GM18526 (cell line): ENCODE measurements around the gene SLC51A.

Experiments used
- POLR2A ChIP-seq: IDR thresholded peaks from 3 replicates; pipeline ENCODE4 v1.6.1; 2011; ENCODE audit not compliant: insufficient read length; ENCODE audit errors: extremely low read depth

Gene SLC51A

DNA sequence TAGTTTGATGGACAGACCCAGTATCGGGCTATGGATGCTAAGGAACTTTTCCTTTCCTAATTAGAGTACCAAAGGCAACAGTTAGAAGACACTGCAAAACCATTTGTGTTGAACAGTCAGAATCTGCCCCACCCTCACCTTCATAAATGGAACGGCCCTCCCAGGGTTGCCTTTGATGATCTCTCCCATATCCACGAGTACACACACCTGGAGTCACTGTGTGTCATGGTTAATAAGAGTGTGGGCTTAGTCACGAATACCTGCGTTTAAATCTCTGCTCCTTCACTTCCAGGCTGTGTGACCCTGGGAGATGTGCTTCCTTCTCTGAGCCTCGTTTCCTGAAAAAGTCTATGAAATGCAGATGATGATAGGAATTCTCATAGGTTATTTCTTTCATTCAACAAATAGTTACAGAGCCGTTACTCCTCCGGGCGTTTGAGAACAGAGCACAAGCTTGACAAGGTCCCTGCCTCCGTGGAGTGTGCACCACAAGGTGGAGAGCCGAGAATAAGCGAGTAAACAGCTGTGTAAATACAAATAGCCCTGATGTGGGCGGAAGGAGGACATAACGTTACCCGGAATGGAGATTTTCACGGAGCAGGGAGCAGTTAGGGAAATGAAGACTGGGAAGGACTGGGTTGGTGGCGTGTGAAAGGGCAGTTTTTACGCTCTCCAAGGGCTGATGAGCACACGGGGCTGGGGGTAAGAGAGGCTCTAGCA is 6.7 kb downstream of the SLC51A start:
- no peak for TF ChIP-seq POLR2A

DNA sequence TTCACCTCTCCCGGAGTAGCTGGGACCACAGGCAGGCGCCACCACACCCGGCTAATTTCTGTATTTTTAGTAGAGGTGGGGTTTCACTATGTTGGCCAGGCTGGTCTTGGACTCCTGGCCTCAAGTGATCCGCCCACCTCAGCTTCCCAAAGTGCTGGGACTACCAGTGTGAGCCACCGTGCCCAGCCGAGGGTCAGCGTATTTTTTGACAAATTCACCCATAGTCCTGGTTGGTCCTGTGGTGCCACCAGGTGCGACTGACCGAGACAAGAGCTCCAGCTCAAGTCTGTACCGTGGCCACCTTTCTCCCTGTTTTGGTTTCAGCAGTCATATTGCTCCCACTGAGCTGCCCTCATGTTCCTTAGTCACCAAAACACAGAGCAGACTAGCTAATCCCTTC is 8.8 kb downstream of the SLC51A start:
- no peak for TF ChIP-seq POLR2A

DNA sequence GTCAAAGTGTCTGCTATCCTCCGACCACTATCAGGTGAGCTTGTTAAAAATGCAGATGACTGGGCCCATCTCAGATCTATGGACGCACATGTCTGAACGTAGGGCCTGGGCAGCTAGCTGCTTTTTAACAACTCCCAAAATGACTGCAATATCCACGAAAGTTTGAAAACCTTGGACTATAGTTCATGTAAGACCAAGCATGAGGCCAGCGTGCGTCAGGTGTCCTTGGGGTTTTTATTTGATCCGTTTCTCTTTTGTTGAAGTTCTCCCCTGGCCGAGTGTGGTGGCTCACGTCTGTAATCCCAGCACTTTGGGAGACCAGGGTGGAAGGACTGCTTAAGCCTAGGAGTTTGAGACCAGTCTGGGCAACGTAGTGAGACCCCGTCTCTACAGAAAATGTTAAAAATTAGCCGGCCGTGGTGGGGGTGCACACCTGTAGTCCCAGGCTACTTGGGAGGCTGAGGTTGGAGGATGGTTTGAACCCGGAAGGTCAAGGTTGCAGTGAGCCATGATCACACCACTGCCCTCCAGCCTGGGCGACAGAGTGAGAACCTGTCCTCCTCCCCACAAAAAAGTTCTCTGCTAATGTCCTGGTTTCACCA is 9.5 kb downstream of the SLC51A start:
- no peak for TF ChIP-seq POLR2A

DNA sequence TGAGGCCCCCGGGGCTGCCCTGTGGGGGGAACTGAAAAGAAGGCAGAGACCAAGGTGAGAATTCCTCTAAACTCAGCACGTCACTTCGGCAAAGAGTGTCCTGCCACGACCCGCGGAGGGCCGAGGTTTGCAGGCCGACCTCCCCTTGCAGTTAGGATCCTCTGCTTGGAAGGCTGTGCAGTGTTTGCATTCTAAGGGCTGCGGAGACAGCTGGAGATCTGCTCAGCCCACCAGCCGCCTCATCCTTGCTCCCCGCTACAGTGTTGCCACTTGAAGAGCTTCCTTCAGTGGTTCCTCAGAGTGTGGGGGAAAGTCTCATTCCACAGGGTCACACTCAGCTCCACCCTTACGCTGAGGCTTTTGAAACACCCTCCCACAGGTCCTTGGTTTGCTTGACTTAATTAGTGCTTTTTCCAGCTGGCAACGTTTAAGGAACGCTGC is 10.8 kb downstream of the SLC51A start:
- no peak for TF ChIP-seq POLR2A

DNA sequence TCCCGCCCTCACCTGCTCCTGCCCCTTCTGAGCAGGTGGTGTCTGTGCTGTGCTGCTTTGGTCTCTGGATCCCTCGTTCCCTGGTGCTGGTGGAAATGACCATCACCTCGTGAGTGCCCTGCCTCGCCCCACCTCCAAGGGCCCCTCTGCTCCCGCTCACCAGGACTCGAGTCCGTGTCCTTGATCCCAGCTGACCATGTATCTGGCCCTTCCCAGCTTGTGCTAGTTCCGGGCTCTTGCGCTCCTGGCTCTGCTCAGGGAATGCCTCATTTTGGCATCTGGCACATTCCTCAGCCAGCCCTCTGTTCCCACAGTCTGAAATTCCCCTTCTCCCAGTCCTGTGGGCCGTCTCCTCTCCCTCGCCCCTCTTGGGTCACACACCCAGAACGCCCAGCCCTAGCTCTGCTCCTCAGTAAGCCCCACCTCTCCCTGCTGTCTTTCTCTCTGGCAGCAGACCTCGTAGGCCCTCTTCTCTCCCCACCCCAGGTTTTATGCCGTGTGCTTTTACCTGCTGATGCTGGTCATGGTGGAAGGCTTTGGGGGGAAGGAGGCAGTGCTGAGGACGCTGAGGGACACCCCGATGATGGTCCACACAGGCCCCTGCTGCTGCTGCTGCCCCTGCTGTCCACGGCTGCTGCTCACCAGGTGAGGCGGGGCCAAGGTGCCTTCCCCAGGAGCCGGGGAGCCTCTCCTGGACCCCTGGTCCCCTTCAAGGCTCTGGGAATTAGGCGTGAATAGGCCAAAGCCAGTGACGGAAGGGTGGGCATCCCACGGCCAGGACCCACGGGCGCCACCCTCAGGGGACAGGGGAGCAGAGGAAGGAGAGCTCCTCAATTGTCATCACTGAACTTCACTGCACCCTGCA is 11.5 kb downstream of the SLC51A start:
- TF ChIP-seq POLR2A = no peak

DNA sequence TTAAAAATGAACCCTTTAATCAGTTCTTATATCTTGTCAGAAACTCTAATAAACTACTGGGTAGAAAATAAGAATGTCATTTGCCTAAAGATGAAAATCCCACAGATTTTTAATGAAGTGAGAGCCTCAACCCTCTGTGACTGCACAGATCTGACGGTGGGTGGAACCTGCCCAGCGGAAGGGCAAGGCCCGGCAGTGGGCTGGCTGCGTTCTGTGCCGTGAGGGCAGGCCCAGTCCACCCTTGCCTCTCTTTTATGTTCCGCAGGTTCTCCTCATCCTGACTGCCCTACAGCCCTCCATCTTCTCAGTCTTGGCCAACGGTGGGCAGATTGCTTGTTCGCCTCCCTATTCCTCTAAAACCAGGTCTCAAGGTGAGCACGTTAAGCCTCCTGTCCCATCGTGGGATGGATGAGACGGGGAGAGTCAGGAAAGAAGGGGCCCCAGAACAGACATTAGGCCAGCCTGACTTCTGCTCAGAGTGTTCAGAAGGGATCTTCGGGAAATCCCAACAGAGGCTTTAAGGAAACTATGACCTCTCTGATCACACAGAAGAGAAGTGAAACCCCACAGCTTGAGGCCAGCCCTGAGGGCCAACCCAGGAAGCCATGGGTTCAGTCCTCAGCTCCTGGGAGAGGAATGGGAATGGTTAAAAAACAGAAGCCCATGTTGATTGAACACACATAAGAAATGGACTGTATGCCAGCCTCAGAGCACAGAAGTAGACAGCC is 16.0 kb downstream of the SLC51A start:
- no peak for TF ChIP-seq POLR2A

DNA sequence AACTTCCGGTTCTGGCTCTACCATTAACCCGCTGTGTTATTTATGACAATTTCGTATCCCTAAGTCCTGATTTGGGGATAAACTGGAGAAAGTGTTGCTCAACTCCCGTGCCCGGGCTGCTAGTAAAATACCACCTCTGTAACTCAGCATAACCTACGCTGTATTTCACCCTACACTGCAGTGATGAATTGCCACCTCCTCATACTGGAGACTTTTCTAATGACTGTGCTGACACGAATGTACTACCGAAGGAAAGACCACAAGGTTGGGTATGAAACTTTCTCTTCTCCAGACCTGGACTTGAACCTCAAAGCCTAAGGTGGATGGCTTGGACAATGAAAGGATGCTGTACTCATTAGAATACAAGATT is 16.5 kb downstream of the SLC51A start:
- no peak for TF ChIP-seq POLR2A

DNA sequence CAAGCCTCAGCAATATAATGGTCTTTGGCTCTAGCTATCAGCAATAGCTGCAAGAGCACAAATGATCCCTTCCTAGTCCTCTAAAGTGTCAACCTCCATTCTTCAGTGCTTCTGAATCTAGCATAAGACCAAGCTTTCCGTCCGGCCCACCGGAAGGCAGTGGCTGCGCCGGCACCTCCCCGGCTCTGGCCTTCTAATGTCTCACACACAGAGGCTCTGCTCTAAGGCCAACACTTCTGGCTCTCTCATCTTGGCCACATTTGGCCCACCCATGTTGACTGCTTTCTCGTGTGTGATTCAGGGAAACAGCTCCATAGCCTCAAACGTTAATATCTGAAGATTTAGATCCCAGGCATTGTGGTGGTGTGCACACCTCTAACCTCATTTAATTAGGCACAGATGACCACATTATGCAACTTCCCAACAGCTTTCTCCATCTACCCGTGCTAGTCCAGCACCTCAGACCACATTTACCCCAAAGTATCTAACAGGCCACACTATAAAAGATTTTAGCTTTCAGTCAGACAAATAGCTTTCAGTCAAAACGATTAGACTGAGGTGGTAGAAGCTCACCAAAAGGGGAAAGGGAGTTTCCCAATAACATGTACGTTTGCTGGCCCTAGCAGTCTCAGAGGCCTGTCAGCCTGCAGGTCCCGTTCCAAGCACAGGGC is 19.3 kb downstream of the SLC51A start:
- TF ChIP-seq POLR2A = no peak

DNA sequence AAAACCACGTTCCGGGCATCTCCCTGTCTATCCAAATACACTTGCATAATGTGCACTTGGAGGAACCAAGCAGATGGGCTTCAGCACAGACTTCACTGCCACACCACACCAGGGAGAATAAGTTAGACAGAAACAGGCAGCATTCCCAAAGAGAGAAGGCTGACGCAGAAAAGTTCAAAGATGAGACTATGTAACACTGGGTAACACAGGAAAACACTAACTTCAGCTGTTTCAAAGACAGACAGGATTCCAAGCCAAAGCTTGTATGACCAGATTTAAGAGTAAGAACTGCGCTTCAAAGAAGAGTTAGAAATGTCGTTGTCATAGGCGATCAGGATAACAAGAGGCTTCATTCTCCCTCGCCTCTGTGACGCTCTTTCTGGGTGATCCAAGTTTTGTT is 19.9 kb downstream of the SLC51A start:
- TF ChIP-seq POLR2A = no peak

DNA sequence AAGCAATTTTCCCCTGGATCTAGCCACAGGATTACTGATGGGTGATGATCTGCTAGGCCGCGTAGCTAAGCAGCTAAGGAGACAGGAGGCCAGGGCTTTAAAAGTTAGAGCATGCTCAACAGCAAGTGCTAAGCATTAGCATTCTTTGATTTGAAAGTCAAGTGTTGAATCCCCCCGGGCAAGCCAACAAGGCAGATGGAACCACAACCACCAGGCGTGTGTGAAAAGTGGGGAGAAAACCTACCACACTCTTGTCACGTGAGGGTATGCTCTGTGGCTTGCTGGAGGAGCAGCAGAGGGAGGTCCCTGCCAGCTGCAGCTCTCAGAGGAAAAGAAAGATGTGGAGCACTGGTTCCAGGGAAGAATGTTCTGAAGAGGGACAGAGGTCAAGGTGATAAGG is 20.9 kb downstream of the SLC51A start:
- TF ChIP-seq POLR2A = no peak

DNA sequence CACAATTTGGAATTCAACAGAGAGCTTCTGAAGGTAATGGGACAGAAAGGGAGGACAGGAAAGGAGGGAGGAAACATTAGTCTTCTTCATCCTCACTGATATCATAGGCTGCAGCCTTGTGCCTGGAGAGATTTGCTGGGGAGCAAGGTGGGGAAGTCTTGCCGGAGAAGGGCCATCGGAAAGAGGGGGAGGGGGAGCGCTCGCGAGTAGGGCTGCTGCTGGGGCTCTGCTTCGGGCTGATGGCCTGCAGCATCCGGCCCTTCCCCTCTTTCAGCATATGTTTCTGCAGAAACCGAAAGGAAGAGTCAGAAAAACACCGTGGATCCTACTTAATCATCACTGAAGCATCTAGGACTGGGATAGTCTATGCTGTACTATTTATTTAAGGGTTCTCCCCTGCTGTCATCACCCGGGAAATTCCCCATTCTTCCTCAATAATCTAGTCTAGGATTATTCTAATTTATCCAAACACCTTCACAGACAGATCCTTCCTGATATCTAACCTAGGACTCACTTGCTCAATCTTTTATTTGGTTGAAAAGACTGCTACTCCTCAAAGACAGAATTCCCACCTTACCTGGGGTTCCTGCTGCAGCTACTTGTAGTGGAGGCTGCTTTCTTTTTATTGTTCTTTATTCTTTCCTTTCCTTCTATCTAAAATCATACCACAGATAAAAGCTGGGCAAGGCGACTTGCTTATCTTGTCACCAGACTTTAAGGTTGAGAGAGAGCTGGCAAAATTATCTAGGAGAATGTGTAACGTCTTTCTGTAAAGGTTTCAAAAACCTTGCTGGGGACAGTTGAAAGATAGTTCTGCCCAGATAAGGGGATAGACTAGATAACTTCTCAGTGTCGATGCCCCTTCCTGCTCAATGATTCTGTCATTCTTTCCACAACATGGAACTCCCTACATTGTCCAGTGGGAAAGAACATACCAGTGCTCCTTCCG is 22.6 kb downstream of the SLC51A start:
- no peak for TF ChIP-seq POLR2A

DNA sequence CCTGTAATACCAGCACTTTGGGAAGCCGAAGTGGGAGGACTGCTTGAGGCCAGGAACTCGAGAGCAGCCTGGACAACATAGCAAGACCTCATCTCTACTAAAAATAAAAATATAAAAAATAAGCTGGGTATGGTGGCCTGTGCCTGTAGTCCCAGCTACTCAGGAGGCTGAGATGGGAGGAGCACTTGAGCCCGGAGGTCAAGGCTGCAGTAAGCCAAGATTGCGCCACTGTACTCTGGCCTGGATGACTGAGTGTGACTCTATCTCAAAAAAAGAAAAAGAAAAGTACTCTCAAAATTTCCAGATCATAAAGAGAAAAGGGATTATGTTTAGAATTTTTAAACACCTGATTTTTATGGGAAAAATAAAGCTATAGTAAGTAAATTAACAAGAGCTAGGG is 24.1 kb downstream of the SLC51A start:
- no peak for TF ChIP-seq POLR2A

DNA sequence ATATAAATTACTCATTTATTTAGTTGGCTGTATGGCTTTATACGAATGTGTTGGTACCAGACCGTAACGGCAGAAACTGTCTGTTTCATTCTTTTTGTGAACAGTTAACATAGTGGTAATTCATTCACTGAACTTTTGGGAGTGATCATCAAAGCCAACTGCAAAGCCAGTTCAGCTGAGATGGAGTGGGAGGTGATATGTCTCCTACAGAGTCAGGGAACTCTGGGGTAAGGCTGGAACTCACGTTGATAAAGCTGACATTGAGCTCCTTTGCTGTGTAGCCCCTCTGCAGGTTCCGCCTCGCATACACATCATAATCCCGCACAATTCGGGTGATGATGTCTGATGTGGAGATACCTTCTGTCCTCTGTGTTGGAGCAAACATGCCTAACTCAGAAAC is 25.4 kb downstream of the SLC51A start:
- no peak for TF ChIP-seq POLR2A

DNA sequence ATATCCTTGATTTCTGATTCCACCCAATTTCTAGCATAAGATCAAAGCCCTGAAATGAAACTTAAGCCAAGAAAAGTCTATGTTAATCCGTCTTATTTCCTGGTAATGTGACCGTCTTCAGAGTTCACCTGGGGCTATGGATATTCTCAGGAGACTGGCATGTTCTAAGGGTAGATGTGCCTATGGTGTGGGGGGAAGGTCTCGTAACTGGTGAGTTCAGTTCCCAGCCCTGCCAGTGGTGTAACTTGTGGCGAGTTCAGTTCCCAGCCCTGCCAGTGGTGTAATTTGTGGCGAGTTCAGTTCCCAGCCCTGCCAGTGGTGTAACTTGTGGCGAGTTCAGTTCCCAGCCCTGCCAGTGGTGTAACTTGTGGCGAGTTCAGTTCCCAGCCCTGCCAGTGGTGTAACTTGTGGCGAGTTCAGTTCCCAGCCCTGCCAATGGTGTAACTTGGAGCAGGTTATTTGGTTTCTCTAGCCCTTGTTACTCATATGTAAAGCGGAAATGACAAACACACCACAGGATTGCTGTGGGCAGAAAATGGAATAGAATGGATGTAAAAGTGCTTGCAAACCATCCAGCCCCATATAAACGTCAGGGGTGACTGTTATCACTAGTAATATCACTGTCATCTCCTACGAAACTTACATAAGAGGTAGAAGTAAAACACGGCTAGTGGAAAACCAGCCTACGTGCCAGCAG is 30.4 kb downstream of the SLC51A start:
- TF ChIP-seq POLR2A = no peak

DNA sequence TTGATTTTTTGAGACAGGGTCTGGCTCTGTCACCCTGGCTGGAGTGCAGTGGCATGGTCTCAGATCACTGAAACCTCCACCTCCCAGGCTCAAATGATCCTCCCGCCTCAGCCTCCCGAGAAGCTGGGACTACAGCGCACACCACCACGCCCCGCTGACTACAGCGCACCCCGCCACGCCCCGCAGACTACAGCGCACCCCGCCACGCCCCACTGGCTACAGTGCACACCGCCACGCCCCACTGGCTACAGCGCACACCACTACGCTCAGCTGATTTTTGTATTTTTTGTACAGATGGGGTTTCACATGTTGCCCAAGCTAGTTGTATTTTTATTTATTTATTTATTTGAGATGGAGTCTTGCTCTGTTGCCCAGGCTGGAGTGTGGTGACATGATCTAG is 35.6 kb downstream of the SLC51A start:
- no peak for TF ChIP-seq POLR2A
